ENCODE data around the gene PTPRS.

The PTPRS gene

GRCh38 chr19:5304486-5304885 lies 36.1 kb downstream of the PTPRS start:
- no peak for DNase-seq

DNA sequence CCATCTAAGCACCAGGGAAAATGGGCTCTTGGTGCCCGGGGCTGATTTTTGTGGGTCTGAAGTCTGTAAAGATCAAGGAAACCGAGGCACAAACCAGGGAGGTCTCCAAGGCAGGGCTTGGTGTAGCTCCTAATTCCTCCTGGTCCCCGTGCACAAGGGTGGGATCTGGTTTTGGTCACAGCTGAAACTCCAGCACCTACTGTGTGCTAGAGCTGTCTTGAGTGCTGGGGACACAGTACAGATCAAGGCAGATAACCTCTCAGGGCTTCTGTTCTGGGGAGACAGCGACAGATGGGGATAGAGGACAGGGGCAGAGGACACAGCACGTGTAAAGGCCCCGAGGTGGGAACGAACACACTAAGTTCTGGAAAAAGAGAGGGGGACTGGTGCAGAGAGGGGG lies 37.4 kb downstream of the PTPRS start:
- no peak for DNase-seq

DNA sequence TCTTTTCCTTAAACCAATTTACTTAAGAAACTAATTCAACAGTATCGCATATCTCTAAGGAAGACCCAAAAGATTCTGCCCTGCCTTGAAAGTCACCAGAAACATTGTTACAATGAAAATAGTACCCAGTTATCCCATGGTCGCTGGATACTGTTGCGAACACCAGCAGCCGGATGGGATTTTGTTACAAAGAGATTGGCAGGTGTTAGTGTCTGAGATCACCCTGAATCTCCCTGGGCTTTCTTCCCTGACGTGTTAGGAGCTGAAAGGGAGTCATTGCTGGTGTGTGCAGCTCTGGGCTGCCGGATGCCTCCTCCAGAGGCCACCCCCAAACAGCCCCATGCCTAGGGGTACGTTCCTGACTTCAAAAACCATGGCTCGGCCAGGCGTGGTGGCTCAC lies 38.2 kb downstream of the PTPRS start:
- no peak for DNase-seq

DNA sequence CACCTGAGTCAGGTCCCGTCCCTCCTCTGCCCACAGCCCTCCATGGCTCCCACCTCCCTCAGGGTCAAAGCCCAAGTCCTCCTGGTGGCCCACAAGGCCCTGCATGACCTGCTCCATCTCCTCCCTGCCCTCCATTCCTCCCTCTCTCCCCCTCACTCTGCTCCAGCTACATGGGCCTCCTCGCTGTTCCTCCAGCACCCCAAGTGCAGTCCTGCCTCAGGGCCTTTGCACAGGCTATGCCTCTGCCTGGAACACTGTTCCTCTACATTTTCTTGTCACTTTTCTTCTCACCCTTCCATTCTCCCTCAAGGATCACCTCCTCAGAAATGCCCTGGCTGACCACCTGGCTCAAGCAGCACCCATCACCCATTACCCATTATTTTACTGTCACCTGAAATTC lies 41.5 kb downstream of the PTPRS start:
- no peak for DNase-seq

DNA sequence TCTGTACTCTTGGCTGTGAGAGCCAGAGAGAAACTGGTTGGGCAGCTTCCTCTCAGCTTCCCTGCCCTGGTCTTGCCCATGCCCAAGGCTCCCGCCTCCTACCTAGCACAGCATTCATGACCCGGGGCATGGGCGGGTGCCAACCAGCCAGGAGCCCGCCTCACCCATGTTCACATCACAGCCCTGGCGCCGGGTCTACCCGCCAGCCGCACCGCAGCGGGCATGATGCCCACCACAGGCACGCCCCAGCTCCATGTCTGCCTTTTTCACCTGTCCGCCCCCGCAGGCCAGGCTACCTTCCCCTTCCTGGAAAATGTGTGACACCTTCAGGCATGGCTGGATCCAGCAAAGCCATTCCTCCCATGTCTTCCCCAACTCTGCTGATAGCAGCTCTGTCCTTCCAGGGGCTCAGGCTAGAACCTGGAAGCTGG lies 42.1 kb downstream of the PTPRS start:
- DNase-seq: no peak

DNA sequence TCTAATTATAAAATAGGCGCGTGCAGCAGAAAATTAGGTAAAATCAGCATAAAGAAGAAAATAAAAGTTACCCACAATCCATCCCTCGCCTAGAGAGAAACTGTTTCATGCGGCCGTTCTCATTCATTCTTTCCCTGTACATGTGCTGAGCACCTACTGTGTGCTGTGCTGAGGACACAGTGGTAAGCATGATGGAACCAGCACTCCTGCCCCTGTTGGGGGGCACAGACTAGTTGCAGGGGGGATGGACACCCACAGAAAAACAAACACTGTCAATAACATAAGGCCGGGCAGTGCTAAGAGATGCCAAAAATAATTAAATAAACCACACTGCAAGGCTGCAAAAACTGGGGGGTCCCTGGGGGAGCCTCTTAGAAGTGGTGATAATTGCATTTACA lies 43.3 kb downstream of the PTPRS start:
- DNase-seq: no peak

DNA sequence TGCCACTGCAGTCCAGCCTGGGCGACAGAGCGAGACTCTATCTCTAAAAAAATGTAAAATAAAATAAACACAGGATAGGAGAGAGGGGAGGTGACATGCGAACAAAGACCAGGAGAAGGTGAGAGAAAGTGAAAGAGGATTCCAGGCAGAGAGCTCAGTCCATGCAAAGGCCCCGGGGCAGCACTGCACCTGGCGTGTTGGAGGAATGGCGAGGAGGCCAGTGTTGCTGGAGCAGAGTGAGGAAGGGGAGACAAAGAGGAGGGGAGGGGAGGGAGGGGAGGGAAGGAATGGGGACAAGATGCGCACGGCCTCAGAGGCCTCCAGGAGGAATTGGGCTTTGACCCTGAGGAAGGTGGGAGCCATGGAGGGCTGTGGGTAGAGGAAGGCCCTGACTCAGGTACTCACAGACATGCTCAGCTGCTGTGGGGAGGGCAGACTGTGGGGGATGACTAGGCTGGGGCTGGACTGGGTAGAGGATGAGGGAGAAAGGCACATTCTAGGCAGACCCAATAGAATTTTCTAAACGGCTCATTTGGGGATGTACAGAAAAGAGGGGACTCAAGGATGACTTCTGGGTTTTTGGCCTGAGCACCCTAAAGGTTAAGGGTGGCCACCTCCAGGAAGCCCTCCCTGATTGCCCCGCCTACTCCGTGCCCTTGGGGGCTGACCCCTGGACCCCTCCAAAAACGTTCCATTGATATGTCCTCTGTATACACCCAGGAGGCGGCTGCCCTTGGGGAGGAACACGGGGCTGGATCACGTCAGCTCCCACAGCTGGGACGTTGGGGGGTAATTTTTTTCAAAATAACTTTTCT lies 43.9 kb downstream of the PTPRS start:
- no peak for DNase-seq

- DNase-seq: no peak
Measured at GRCh38 chr19:5296021-5296420, 44.6 kb downstream of the PTPRS start.

- DNase-seq: no peak
Measured at GRCh38 chr19:5294403-5295160, 46.0 kb downstream of the PTPRS start.

DNA sequence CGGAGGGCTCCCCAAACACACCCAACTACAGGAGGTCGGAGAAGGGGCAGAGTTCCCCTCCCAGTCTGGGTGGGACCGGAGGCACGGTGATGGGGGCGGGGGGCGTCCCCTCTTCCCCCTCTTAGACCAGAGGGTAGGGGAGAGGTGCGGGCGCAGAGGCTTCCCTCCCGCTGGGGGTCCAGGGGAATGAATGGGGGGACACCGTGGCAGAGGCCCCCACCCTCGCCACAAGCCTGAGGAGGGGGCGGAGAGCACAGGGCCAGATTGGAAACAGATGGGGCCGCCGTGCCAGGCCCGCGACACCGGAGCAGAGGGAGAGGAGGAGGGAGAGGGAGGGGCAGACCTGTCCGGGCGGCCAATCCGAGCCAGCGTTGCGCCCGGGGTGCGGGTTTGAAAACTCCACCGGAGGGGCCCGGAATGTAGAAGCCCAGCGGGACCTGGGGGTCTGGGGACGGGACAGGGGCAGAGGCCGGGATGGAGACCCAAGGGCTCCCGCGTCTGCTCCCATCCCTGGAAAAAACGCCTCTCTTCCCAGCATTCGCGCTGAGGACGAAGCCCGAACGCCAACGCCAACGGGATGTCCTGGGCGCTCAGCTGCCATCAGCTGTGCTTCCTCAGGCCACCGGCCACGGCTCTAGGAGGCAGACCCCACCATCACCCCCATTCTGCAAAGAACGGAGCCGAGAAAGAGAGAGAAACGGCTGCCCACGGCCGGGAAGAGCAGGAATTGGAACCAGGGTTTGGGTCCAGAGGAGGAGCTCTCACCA lies 46.8 kb downstream of the PTPRS start:
- DNase-seq: peak; percentile 17

GRCh38 chr19:5292822-5293611 lies 47.6 kb downstream of the PTPRS start:
- peak; percentile 27 for DNase-seq

GRCh38 chr19:5292453-5292821 lies 48.2 kb downstream of the PTPRS start:
- no peak for DNase-seq

DNA sequence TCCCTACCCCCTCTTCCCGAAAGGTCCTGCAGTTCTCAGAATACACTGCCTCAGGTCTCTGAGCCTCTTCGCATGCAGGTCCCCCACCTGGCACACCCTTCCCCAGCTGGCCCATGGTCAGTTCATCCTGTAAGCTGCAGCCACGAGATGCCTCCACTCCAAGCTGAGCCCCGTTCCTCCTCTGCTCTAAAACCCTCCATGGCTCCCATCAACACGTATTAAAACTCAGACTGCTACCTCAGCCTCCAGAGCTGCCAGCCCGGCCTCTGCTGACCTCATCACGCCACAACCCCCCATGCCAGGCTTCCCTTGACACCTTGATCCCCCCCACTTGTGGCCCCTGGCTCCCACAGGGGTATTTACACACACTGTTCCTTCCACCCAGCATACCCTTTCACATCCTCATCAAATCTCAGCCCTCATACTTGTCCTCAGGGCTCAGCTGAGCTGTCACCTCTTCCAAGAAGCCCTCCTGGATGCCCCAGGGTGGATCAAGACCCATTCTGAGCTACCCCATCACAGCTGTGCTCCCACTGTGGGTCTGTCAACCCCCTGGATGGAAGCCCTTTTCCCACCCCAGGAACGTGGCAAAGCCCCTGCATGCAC lies 48.9 kb downstream of the PTPRS start:
- no peak for DNase-seq
